HG03045 (cell line): ENCODE results near the gene RAD51B.
"Not testable (repeated sequence)": the region's sequence is repeated elsewhere in the genome, so short reads cannot be mapped to it uniquely, and the experiment has no call there.

Source experiments
- ATAC-seq: cut with Tn5 transposase; IDR thresholded peaks from one replicate; pipeline ENCODE4 v1.9.1; 2021; ENCODE audit warnings: mild to moderate bottlenecking, moderate library complexity; ENCODE audit not compliant: unreplicated experiment

The RAD51B gene

DNA sequence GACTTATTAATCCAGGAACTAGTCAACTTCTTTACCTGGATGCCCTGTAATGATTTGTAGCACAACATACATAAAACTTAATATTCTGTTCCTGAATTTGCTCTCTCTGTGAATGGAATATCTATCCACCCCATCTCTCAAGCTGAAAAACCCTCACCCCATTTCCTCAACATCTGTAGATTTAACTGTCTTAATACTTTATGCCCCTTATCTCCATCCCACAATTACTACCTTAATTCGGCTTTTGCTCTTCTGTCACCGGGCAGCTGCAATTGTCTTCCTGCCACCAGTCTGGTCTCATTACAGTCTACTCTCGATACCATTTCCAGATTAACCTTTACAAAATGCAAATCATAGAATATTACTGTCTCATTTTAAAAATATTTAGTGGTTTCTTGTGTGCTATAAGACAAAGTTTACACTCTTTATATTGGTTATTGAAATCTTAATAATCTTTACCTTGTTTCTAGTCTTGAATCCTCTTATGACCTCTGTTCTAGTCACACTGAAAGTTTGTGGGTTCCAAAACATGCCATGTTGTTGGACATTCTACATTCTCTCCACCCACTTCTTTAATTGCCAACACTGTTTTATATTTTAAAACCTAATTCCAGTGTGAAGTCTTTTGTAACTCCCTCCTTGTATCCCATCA is 347.3 kb downstream of the RAD51B start:
- no peak for ATAC-seq

DNA sequence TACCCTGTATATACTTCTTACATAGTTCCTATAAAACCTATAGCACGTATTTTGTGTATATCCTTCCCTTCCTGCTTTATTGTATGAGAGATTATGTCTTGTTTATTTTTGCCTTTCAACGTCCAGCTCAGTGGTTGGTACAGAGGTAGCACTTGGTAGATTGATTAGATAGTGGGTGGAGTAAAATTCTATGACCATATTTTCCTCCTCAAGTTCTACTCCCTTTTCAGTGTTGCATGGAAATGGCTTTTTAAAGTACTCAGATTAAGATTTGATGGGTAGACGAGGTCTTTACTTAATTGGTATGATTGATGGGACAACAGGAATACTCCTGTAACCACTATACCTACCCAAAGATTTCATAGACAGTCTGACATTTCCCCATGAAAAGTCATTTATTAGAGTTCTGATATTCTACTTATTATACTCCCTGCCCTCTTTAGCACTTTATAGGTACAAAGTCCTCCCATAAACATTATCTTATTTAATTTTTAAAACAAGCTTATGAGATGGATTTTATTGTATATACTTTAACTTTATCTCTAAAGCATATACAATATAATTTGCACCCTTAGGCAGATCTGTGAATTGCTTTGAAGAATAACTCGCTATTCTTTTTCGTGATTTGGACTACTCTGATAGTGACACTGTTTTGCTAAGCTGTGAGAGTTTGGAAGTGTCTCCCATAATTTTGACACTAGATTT is 348.0 kb downstream of the RAD51B start:
- ATAC-seq = no peak

DNA sequence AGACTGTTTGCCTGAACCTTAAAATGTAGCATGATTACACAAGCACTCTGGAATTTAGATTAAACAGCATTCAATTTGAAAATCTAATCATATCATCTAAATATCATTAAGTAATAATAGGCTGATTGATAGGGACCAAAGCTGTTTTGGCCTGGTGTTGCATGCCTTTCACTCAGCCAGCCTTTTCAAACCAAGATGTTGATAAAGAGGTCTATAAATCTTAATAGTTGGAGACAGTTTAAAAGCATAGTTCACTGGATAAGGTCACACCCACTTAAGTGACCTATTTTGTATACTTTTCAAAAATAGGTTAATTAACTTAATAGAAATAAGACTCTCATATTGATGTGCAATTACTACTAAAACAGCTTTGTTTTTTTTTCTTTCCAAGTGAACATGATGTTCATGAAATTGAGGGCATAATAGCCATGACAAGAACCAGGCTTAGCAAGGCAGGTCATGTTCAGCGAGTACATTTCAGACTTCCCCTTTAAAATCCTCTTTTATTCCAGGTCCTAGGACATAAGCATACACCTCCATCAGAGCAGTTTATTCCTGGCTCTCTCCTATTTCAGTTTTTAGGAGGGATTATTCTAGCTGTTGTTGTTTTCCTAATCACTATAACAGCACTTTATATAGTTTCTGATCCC is 349.0 kb downstream of the RAD51B start:
- ATAC-seq = no peak

DNA sequence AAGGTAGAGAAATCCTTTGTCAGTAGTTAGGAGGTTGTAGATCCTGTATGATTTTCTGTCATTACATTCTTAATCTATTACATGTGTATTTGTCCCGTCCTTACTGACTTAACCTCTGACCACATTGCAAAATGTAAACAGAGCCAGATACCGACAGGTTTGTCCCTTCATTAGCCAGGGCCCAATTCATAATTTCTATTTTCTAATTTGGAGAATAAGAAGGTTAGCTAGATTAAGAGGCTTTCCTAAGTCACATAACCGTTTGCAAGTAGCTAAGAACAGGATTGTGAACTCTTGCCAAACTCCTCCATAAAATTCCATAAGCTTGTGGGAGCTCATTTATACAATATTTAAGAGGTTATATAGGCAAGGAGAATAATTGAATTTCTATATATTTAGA is 352.6 kb downstream of the RAD51B start:
- ATAC-seq = no peak

DNA sequence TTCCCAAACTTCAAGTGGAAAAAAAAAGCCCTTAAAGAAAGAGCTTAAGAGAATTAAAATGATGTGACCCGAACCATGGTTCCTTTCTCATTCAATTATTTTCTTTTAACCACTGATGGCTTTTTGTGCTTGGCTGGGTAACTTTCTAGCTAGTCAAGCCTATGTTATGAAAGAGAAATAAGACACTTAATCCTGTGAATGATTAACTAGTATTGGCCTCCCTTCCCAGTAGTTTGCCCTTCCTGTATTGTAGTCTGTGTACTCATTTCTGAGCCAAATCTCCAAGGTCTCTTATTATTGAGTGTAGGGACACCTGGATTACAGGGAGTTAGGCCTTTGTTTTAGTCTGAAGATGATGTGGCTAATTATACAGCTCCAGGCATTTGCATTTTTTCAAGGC is 353.0 kb downstream of the RAD51B start:
- ATAC-seq = no peak

DNA sequence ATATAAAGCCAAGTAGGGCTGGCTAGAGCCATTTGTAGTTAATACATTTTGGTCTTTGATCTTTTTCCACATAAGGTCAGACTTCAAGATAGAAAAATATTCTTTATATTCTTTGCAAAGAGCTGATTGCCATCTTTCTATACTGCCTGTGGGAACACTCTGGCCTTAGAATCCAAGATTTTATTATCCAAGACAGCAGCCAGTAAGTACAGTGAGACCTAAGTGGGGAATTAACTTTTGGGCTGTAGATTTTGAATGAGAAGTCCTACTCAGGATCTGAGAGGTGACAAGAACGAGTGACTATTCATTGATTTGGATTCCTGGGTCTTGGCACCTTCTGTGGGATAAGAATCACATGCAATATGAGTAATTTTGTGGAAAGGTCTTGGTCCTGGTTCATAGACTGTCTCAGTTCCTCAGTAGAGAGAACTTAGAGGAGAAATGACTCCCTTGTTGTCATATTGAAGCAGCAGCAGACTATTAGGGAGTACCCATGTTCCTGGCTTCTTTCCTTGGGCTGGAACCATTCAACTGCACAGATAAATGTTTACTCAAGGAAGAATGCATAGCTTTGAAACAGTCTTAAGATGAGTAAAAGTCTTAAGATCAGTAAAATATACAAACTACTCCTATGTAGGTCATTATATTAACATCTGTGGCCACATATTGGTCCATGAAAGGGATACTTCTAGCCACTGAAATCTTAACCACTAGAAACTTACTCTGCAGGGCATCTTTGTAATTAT is 353.8 kb downstream of the RAD51B start:
- ATAC-seq = no peak

DNA sequence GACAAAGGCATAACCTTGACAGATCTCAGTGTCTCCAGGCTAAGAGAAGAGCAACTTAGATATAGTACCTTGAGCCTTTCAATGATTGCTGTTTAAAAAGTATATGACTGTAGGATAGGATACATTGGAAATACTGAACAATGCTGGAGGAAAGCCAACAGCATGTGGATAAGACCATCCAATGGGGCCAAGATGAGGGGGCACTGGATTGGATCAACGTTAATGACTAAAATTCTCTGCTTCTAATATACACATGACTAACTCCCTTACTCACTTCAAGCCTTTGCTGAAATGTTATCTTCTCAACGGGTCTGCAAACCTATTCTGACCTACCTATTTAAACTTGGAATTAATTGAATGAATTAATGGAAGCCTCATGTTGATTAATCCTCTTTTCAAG is 354.9 kb downstream of the RAD51B start:
- no peak for ATAC-seq

DNA sequence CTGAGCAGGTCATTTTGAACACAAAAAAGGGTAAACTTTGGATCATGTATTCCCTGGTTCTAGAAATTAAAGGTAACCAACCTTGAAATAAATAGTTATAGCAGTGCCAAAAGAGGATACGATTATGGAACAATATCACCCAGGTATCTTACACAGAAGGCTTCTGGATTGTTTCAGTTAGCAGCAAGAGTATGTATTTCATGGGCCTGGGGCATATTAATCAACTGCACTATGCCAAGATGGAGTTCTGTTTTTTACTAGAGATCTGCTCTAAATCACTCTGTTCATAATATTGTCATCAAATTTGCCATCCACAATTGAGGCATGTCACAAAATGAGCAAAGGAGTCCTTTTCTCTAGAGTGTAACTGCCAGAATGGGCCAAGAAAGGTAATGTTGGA is 357.1 kb downstream of the RAD51B start:
- no peak for ATAC-seq

DNA sequence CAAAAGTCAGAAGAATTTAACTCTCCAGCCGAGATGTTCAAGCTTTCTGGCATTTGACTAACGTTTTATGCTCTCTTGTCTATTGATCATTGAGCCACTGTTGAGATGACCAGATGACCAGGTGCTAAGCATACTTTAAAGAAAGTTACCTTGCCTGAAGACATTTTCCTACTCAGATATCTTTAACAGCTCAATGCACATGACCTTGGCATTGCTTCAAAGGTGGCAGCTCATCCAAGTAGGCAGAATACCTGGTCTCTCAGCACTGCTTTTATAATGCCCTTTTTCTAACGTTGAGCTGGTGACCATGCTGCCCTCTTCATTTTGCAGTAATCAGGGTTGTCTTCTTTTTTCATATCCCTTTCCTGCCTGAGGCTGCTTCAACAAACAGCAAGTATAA is 358.1 kb downstream of the RAD51B start:
- ATAC-seq = no peak

DNA sequence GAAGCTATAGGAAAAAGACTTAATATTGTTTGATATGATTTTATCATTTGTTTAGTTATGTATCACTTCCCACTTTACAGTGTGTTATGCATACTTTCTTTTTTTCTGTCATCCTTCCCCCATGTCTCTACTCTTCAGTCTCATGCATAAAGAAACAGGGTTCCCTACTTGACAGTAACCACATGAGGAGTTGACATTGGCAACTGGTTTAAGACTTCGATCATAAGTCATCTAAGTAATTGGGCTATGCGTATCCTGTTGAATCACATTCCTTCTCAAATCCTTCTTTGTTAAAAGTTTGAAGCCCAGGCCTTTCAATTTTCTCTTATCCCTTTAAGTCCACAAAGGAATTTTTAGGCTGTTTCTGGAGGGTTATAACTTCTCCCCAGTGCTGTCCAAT is 358.7 kb downstream of the RAD51B start:
- no peak for ATAC-seq

DNA sequence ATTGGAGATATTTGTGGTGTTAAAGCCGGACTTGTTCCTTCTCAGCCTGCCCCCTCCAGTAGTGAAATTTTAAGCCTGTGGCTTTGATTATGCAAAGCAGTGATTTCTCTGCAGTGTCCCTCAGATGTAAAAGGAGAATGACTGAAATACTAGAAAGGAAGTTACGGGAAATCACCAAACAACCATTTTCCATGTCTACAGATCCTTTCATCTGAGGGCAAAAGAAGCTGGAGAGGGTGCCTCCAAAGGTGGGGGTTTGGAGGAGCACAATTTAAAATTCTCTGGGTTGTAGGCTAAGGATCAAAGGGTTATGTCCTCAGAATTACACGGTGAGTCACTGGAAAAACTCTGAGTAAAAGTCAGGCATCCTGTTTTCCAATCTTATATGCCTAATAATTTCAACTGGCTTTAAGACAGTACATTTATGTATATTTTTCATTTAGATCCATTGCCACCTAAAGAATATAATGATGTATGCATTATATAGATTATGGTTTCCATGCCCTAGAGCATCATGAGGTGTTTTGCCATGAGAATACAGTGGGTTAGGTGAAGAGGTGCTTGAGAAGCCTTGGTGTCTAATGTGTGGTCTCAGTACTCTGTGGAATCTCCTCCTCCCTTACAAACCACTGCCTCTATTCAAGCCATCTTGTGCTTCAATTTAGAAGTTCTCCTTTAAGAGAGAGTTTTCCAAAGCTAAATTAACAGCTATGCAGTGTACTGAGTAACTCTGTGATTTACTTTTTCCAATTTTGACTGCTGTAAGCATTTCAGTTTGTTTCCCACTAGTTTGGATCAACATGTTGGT is 362.1 kb downstream of the RAD51B start:
- no peak for ATAC-seq

DNA sequence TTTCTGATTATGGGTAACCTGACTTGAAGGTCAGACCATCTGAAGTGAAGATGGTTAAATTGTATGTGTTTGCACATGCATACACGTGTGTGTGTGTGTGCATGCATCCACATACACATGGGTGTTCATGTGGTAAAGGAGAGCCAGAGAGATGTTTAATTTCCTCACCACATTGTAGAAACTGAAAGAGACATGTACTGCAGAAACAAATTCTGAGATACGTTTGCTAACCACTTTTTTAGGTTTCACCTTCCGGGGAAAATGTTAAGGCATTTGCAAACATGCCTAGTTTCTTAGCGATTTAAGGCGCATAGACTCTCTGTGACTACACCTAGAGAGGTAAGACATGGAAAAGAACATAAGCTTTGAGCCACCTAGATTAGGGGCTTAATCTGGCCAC is 362.9 kb downstream of the RAD51B start:
- ATAC-seq = no peak

DNA sequence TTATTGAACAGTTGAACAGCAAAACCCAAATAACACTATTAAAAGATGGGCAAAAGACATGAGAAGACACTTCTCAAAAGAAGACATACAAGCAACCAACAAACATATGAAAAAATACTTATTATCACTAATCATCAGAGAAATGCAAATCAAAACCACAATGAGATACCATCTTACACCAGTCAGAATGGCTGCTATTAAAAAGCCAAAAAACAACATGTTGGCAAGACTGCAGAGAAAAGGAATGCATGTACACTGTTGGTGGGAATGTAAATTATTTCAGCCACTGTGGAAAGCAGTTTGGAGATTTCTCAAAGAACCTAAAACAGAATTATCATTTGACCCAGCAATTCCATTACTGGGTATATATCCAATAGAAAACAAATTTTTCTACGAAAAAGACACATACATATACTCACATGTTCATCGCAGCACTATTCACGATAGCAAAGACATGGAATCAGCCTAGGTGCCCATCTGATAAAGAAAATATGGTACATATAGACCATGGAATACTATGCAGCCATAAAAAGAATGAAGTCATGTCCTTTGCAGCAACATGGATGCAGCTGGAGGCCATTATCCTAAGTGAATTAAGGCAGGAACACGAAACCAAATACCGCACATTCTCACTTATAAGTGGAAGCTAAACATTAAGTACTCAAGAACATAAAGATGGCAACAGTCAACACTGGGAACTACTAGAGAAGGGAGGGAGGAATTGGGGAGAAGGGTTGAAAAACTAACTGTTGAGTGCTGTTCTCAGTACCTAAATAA is 367.1 kb downstream of the RAD51B start:
- not testable (repeated sequence) for ATAC-seq

DNA sequence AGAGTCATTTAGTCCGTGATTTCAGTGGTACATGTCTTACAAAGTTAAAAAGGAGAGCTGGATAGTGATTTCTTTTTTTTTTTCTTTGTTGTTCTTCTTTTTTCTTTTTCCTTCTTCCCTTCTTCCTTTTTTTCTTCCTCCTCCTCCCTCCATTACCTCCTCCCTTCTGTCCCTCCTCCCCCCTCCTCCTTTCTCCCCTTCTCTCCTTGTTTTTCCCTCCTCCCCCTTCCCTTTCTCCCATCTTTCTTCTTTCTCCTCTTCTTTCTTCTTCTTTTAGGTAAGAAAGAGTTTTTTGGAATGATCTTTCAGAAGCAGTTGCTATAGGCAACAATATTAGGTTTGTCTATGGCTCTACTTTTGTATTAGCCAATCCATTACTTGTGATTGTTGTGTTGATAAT is 368.6 kb downstream of the RAD51B start:
- ATAC-seq = no peak

DNA sequence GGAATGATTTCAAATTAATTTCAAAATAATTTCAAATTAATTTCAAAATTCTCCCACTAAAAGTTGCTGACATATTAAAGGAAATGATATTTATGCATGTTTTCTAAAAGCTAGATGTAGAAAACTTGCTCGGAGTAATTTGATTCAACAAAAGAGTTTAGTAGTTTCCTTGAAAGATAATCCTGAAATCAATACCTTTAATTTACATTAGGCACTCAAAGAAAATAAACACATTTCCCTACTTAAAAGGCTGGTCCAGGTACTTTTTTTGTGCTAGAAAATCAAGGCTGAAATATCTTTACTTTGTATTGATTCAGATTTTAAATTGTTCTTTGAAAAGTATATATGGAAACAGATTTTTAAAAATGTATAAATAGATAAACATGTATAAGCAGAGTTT is 370.5 kb downstream of the RAD51B start:
- ATAC-seq = no peak

DNA sequence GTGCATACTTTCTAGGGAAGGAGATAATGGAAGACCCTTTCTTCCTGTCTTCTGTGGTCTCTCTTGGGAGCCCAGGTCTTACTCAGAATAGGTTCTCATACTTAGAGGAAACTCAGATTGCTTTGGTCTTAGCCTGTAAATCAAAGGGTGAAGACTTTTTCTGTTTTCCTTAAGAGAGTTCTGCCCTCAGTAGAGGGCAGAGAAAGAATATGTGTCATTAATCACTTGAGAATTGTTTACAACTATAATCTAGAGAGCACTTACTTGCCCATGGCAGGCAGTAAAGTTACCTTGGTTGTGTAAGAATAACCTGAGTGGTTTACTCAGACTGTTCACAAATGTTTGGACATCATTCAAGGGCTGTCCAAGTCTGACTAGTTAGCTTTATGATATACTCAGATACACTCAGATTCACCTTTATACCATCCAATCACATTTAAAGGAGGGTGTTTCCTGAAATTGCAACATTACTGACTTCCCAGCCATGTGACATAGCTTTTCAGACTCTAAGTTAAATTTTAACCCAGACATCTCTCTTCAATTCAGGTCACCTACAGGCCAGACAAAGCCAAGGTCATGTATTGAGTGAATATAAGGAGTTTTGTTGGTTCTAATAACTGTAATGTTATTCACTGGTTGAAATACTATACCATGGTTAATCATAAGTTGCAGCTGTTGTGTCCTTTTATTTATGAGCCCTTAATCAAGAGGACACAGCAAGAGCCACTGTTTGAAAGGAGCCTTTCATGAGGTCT is 372.2 kb downstream of the RAD51B start:
- ATAC-seq = no peak

DNA sequence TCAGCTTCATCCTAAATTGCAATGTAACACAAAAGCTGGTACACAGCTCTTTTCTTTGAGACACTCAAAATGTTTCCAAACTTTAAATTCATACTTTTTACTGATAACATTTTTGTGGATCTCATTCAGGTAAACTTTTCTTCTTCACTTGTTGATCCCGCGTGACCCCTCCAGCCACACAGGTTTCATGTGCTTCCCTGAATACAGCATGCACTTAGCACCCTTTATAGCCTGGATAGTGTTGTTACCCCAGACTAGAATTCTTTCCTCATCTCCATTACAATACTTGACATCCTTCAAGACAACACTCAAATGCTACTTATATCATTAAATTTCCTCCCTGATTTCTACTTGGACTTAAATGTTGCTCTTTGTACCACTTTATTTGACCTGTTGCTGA is 373.4 kb downstream of the RAD51B start:
- no peak for ATAC-seq

DNA sequence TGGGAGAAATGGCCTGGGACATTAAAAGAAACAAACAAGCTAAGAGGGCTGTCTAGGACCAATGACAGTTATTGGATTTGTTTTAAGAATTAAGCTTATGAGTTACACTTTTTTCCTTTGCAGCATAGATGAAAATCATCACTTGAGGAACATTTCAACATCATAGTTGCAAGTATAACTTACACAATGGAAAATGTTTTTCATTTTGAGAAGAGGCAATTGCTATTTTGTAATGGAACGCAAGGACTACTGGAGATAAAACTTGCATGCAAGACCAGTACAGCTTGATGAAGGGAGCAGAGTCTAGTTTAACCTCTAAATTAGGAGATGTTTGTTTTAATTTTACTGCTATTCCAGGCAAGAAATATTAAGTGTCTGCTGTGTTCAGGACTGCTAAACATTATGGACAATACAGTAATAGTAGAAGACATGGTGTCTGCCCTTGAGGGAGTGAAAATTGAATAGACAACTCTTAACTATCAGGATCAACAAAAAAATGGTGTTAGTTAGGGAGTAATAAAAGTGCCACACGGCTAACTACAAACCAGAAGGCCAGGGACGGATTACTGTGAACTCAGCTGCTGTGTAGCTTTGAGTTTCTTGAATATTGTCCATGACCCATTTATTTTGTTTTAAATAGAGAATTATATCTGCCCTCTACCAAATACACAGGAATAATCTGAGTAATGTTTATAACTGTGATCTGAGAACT is 374.5 kb downstream of the RAD51B start:
- ATAC-seq = no peak

DNA sequence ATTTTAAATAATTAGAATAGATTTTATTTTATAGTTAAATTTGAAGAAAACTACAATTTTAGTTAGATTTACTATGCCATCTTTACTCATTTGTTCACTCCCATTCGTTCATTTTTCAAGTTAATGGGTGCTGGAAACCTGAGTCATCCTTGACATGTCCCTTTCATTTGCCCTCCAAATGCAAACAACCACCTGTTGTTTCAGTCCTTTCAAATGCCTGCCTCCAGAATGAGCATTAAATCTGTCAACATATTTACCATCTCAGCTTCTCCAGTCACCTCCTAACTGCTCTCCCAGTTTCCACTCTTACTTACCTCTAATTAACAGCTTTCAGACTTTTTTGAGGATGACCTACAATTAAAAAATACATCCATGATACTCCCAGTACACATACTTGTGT is 375.5 kb downstream of the RAD51B start:
- ATAC-seq = no peak
